MV-4-11 (cell line): Measurements from ENCODE around the gene NPM1.

Experiments used
- DNase-seq: peaks from one replicate; lab custom pipeline; 2025; lab: John Stamatoyannopoulos, UW

The NPM1 gene

GRCh38 chr5:171450423-171451331, 63.0 kb downstream of the NPM1 start:
- no peak for DNase-seq

DNA sequence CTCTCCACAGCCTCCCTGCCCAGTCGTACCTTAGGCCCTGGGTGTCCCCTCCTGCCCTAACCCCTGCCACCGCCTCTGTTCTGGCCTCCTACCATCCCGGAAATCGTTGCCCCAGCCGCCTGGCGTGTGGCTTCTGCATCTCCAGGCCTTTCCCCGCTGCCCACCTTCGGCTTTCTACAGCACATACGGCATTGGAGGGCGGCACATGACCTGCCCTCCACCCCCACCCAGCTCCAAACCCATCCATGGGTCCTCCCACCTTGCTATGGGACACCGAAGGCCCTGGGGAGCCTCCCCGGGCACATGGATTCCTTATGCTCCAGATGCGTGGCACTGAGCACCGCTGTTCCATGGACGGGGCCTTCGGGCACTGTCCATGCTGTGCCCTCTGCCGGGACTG, 63.8 kb downstream of the NPM1 start:
- no peak for DNase-seq

- DNase-seq = no peak
Measured at GRCh38 chr5:171453056-171453725, 65.5 kb downstream of the NPM1 start.

- DNase-seq = no peak
Measured at GRCh38 chr5:171453988-171454387, 66.3 kb downstream of the NPM1 start.

DNA sequence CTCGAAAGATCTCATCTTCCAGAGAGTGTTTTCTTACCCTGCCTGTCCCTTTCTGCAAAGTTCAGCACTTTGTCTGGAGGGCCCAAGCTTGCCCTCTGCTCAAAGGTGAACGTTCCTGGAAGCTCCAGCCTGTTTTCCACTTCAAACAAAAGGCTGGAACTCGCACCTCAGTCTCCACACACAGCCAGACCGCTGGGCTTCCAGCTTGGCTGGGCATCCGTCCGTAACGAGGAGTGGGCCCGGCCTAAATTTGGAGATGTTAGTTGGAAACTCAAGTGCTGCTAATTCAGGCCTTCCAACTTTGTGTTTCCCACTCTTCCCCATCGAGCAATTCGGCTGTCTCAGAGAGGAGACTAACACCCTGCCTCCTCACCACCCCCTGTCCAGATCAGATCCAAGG, 66.9 kb downstream of the NPM1 start:
- no peak for DNase-seq

GRCh38 chr5:171455522-171455921, 67.9 kb downstream of the NPM1 start:
- no peak for DNase-seq

DNA sequence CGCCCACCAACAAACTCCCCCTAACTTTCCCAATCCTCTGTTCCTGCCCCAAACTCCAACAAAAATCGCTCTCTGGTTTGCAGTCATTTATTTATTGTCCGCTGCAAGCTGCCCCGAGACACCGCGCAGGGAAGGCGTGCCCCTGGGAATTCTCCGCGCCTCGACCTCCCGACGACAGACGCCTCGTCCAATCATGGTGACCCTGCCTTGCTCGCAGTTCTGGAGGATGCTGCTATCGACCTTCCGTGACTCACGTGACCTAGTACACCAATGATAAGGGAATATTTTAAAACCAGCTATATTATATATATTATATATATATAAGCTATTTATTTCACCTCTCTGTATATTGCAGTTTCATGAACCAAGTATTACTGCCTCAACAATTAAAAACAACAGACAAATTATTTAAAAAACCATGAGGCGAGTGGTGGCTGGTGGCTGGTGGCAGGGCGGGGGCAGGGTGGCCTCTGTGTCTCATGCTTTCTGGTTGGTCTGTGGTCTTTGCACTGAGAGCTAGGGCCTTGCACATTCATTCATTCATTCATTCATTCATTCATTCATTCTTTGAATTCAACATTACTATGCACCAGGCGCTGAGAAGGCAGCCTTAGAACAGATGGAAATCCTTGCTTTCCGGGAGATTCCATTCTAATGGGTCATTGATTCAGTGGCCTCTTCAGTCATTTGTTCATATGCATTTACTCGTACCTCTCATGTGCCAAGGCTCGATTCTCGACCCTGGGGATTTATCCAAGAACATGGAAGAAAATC, 69.7 kb downstream of the NPM1 start:
- no peak for DNase-seq

GRCh38 chr5:171459839-171460238, 72.2 kb downstream of the NPM1 start:
- DNase-seq = no peak
